DOHH2 (cell line): ENCODE results near the gene JAM2.

ENCODE experiments used
- H3F3A ChIP-seq: fragments of 200-600 bp; sonication (generic), shearing (Covaris generic); 2 replicates; pipeline ENCODE4 v1.6.0; 2016; ENCODE audit warnings: antibody characterized with exemption, mild to moderate bottlenecking; ENCODE audit not compliant: control insufficient read depth, insufficient read depth
- H3K27ac ChIP-seq: fragments of 200-600 bp; sonication (generic); 2 replicates; pipeline ENCODE4 v1.5.1; 2014; ENCODE audit warnings: low read depth, mild to moderate bottlenecking, low read length, moderate library complexity
- H3K27me3 ChIP-seq: fragments of 200-600 bp; sonication (generic); 2 replicates; pipeline ENCODE4 v1.6.1; 2014; ENCODE audit warnings: mild to moderate bottlenecking, low read length, mixed read lengths; ENCODE audit not compliant: control insufficient read depth
- H3K36me3 ChIP-seq: fragments of 200-600 bp; sonication (generic); 2 replicates; pipeline ENCODE4 v1.6.1; 2014; ENCODE audit warnings: mild to moderate bottlenecking, low read length, moderate library complexity, mixed read lengths; ENCODE audit not compliant: control insufficient read depth
- H3K4me1 ChIP-seq: fragments of 200-600 bp; sonication (generic); 2 replicates; pipeline ENCODE4 v1.6.1; 2014; ENCODE audit warnings: mild to moderate bottlenecking, low read length, mixed read lengths; ENCODE audit not compliant: control insufficient read depth
- H3K4me2 ChIP-seq: fragments of 200-600 bp; sonication (generic); 2 replicates; pipeline ENCODE4 v1.6.0; 2014; ENCODE audit warnings: mild to moderate bottlenecking, low read length, moderate library complexity
- H3K4me3 ChIP-seq: fragments of 200-600 bp; sonication (generic); 2 replicates; pipeline ENCODE4 v1.5.1; 2014; ENCODE audit warnings: mild to moderate bottlenecking, low read length, mixed read lengths
- H3K79me2 ChIP-seq: fragments of 200-600 bp; sonication (generic); 2 replicates; pipeline ENCODE4 v1.6.1; 2014; ENCODE audit warnings: mild to moderate bottlenecking, low read length, mixed read lengths; ENCODE audit not compliant: control insufficient read depth
- H3K9me2 ChIP-seq: fragments of 200-600 bp; sonication (generic); replicated peaks from 2 replicates; pipeline ENCODE4 v1.6.1; 2014; ENCODE audit warnings: mild to moderate bottlenecking, low read length, mixed read lengths; ENCODE audit not compliant: control insufficient read depth
- H3K9me3 ChIP-seq: fragments of 200-600 bp; sonication (generic); 2 replicates; pipeline ENCODE4 v1.6.1; 2014; ENCODE audit warnings: antibody characterized with exemption, low read length, mixed read lengths; ENCODE audit not compliant: control insufficient read depth, insufficient read depth
- H4K20me1 ChIP-seq: fragments of 200-600 bp; sonication (generic); 2 replicates; pipeline ENCODE4 v1.6.0; 2014; ENCODE audit warnings: low read depth, mild to moderate bottlenecking, antibody characterized with exemption, low read length, moderate library complexity; ENCODE audit not compliant: control insufficient read depth, insufficient read depth
- EZH2phosphoT487 ChIP-seq: fragments of 200-600 bp; sonication (generic); IDR thresholded peaks from 2 replicates; pipeline ENCODE4 v1.6.1; 2017; ENCODE audit warnings: borderline replicate concordance, mild to moderate bottlenecking, antibody characterized with exemption, low read length, moderate library complexity, mixed read lengths
- TF ChIP-seq, protein P1 (sequence below): fragments of 200-600 bp; sonication (generic); IDR thresholded peaks from one replicate; pipeline ENCODE4 v1.5.1; 2014; ENCODE audit warnings: antibody characterized with exemption, mild to moderate bottlenecking, low read depth, low read length; ENCODE audit not compliant: poor library complexity, severe bottlenecking

The JAM2 gene

GRCh38 chr21:25764065-25764464 is 125.0 kb downstream of the JAM2 start:
- no peaks in the 10 kb centered on the region for H3K79me2 ChIP-seq
- no peak overlapping the region for H3K27ac ChIP-seq
- H3K9me2 ChIP-seq, result no peaks in the 10 kb centered on the region
- H3F3A ChIP-seq, result no peaks in the 10 kb centered on the region
- H3K9me3 ChIP-seq, result no peaks in the 10 kb centered on the region
- no peaks in the 10 kb centered on the region for H4K20me1 ChIP-seq
- H3K4me1 ChIP-seq, result no peaks in the 10 kb centered on the region
- H3K4me3 ChIP-seq, result no peak overlapping the region
- TF ChIP-seq EZH2phosphoT487, result no peak
- TF ChIP-seq, protein P1, sequence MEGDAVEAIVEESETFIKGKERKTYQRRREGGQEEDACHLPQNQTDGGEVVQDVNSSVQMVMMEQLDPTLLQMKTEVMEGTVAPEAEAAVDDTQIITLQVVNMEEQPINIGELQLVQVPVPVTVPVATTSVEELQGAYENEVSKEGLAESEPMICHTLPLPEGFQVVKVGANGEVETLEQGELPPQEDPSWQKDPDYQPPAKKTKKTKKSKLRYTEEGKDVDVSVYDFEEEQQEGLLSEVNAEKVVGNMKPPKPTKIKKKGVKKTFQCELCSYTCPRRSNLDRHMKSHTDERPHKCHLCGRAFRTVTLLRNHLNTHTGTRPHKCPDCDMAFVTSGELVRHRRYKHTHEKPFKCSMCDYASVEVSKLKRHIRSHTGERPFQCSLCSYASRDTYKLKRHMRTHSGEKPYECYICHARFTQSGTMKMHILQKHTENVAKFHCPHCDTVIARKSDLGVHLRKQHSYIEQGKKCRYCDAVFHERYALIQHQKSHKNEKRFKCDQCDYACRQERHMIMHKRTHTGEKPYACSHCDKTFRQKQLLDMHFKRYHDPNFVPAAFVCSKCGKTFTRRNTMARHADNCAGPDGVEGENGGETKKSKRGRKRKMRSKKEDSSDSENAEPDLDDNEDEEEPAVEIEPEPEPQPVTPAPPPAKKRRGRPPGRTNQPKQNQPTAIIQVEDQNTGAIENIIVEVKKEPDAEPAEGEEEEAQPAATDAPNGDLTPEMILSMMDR, result no peak
- no peaks in the 10 kb centered on the region for H3K27me3 ChIP-seq
- H3K4me2 ChIP-seq, result no peak overlapping the region
- H3K36me3 ChIP-seq, result peaks cover 76% of the 10 kb centered on the region
